ENCODE results near the gene KLHDC8B. TPM values are rescaled to one million over a fixed set of nuclear protein-coding genes. Genes with fewer than 3 reads are reported as not detected.

KLHDC8B gene
- 132 TPM for total RNA-seq
- long read RNA-seq, transcript KLHDC8B-201 (6 exons, 1,959 nt), result major isoform, 90 of 180 reads
- long read RNA-seq, partial matches to known transcripts, result 48 of 180 reads
- long read RNA-seq, other reads (novel, unspliced or antisense), result 42 of 180 reads

DNA sequence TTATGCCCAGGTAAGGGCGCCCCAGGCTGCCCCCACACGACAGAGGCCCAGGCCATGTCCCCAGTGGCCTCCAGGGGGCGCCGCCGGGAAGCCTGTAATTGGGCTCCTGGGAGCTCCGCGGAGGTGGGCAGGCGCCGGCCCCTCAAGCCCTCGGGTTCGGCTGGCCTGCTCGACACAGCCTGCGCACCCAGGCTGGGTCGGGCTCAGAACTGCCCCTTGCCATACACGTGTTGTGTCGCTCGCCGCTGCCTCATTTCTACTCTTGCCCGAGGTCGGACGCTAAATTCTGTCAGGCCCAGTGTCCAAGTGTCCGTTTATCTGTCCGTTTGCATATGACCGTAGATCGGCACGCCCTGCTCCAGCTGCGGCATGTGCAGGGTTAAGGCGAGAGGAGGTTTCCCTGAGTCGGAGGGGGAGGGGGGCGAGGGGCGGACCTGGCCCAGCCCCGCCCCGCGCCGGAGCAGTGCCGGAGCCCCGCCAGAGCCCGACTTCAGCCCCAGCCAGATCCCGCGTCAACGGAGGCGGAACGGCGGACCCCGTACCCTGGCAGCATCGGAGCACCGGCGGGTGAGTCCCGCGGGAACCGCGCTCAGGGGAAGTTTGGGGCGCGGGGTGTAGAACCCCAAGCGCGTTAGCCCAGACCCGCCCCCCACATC lies at the start of gene KLHDC8B:
TSS of gene KLHDC8B (plus strand) at position 480 of the 656 bp plus-strand sequence. CDS start 1,172 bp downstream, outside the sequence.
- DNase-seq (ENCODE audit: low spot score), result peak; percentile 94
- intact Hi-C loops (cut with DNase I), result loop anchor here (1.0 to 2.0 kb wide), 5 partner anchors 76 to 278 kb away; partner anchors contain the start of genes QRICH1 and USP4

DNA sequence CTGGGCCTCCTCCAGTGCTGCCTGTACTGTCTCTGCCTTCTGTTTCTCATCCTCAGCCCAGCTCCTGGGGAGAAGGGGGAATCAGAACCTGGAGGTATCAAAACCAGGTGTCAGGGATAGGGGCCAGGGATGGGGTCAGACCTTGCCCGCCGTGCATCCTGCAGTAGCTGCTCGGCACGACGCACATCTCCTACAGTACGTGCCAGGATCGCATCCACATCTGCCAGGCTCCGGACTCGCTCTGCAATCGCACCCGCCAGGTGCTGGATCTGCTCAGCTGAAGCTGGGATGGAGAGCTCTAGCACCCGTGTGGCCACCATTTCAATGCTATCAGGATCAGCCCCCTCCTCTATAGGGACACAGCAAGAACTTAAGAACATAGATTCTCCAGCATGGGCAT lies 49.4 kb upstream of the KLHDC8B start:
- intact Hi-C loops (cut with DNase I), result no loop called here
- DNase-seq (ENCODE audit: low spot score), result no peak

DNA sequence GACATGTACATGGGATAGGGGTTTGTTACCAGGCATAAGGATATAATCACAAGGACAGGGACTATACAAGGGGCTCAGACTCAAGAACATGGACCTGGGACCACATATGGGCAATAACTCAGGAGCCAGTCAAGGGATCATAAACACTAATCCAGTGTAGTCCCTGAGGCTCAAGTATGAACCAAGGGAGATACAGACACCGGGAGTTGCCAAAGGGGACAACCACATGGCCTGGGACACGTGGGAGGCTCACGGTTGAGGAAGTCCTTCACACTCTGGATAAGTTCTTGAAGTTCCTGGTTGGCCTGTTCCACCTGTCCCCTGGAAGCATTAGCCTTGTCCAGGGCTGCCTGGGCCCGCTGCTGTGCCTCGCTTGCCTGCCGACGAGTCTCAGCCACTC lies 48.9 kb upstream of the KLHDC8B start:
- intact Hi-C loops (cut with DNase I), result no loop called here

DNA sequence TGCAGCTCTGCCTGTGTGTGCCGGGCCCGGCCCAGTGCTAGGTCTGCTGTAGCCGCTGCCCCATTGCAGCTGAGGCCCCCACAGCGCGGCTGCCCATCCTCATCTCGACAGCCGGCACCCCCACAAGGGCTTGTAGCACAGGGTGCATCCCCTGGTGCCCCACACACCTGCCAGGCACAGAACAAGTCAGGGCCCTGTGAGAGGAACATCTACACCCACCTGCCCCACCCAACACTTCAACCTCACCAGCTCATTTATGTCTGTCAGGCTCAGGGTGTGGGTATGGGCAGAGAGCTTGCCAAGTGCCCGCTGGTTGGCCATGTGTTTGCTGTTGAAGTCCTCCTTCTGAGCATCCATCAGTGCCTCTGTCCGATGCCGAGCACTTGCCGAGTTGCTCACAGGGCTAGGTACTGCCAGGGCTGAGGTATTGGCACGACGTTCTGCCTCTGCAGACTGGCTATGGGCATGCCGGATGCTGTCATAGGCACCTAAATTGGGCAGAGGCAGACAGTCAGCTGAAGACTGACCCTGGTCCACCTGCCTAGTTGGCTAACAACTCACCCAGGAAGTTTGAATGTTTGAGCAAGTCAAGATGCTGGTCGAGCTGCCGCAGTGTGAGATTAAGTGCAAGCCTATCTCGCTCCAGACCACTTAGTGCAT lies 48.4 kb upstream of the KLHDC8B start:
- DNase-seq (ENCODE audit: low spot score), result no peak
- intact Hi-C loops (cut with DNase I), result no loop called here

More for the DNA sequence above, 48.9 kb upstream of the KLHDC8B start:
- no peak for DNase-seq (ENCODE audit: low spot score)

DNA sequence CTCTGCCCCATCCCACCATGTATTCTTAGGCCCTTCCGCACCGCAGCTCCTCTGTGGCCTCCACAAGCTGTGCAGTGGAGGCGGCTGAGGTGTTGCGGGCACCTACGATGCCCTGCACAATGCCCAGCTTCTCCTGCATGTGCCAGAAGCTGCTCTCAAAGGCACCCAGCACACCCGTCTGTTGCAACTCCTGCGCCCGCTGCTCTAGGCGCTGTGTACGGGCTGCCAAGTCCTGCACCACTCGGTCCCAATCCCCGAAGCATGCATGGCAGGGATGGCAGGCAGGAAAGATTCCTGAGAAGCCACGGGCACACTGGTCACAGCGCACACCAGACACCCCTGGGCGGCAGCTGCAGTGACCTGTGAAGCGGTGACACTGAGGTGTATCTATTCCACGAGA lies 47.7 kb upstream of the KLHDC8B start:
- intact Hi-C loops (cut with DNase I), result no loop called here
- no peak for DNase-seq (ENCODE audit: low spot score)

DNA sequence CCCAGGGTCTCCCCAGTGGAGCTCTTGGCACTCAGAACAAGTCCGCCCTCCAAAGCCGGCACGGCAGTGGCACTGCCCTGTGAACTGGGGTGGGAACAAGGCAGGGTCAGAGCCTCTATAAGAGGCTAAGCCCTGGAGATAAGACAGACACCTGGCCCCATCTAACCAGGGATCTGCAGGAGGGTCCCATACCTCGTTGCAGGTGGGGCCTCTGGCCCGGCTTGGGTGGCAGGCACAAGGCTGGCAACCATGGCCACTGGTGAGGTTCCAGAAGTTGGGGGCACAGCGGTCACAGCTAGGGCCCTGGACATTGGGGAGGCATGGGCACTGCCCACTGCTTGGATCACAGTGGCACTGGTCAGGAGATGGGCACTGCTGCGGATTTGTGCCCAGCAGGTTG lies 47.2 kb upstream of the KLHDC8B start:
- intact Hi-C loops (cut with DNase I), result no loop called here
- DNase-seq (ENCODE audit: low spot score), result no peak

DNA sequence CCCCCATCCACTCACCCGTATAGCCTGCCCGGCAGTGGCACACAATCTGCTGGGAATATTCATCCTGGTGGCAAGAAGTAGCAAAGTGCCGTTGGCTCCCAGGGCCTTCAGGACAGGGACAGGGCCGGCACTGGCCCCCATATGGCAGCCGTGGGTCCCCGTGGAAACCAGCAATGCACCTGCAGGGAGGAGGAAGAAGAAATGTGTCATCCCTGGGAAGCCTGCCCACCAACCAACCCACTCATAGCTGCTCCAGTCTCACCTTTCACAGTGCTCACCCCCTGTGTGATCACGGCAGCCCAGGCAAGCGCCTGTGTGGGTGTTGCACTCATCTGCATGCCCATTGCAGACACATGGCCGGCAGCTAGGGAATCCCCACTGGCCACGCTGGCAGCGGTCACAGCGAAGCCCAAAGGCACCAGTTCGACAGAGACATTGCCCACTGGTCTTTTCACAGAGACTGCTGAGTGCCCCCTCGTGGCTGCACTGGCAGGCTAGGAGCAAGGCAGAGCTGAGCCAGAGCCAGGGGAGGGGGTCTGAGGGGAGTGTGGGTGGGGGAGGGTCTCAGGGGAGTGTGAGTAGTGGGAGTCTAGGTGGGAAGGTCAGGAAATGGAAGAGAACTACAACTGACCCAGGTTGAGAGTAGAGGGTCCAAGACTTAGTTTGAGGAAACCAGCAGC lies 46.3 kb upstream of the KLHDC8B start:
- no peak for DNase-seq (ENCODE audit: low spot score)
- intact Hi-C loops (cut with DNase I), result no loop called here

DNA sequence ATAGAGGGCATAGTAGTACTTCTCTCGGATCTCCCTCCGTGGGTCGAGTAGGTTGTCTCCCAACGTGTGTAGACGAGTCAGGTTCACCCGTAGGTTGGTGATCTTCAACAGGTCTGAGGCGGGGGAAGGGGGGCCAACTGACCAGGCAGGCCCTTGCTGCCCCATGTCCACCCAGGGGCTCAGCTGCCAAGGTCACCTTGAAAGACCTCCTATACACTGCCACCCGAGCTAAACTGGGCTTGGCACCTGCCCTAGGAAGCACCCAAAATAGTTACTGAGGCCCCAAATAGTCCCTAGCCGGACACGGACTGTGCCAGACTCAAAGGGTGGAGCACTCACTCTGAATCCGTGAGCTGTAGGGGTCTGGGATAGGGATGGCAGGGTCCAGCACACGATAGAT lies 40.4 kb upstream of the KLHDC8B start:
- intact Hi-C loops (cut with DNase I), result loop anchor here (5.0 kb wide), 2 partner anchors 114 to 146 kb away; partner anchors contain the start of genes C3orf62 and DALRD3
- DNase-seq (ENCODE audit: low spot score), result no peak

DNA sequence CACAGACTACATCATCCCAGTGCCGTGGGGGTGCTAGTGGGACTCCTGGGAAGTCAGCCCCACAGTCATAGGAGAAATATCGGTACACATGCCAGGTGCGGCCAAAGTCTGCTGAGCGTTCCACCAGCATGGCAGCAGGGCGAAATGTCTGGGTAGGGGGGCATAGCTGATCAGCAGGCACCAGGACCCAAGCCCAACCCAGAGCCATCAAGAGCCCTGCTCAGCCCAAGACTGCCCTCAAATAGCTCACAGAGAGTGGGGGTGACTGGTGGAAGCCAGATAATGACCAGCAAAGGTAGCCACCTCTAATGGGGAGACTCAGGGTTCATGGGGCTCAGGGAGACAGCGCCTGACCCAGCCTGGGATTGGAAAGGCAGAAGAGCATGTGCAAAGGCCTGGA lies 39.8 kb upstream of the KLHDC8B start:
- intact Hi-C loops (cut with DNase I), result loop anchor here (5.0 kb wide), 2 partner anchors 114 to 146 kb away; partner anchors contain the start of genes C3orf62 and DALRD3

DNA sequence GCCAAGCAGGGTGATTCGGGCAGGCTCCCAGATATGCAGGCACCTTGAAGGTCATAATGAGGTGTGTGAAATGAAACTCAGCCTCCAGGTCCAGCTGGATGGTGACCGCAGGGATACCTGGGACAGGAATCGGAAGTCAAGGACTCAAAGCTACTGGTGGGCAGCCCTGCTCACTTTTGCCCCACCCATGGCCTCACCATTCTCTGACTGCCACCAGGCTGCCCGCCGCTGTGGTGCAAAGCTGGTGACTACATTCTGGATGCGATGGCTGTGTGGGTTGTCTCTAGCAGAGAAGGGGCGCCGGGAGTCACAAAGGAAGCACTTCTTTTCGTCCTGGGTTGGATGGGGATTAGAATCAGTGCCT lies 39.3 kb upstream of the KLHDC8B start:
- intact Hi-C loops (cut with DNase I), result loop anchor here (2.0 to 5.0 kb wide), 4 partner anchors 27 to 145 kb away; partner anchors contain the start of genes C3orf62, DALRD3 and QARS1
- DNase-seq (ENCODE audit: low spot score), result no peak

More for the DNA sequence above, 39.8 kb upstream of the KLHDC8B start:
- DNase-seq (ENCODE audit: low spot score), result no peak

DNA sequence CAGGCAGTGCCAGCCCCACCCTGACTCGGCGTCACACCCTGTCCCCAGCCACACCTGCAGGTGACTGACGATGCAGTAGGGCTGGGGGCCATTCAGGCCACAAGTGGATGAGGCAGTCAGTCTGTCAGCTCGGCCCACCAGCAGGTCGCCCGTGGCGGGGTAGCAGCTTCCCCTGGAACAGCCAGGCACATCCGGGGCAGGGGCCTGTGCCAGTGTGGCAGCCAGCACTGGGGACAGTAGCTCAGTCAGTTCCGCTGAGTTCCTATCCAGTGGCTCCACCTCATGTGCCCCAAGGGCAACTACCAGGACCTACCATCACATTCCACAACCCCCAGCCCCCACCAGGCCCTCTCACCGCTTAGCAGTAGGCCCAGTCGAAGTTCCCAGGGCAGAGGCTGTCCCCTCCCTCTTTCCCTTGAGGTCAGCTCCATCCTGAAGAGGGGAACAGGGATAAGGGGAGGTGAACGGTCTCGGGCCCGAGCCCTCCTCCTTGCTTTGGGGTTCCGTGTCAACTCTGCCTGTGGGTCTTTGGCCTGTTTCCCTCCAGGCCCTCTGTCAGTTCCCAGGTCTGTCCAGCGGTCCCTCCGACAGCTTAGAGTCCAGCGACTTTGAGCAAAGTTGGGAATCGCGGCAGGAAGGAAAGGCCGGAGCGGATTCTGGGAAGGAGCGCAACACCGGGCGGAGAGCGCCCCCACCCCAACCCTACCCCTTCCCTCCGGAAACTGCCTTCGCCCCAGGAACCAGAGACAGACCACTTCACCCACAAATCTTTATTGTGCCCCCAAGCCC lies 38.8 kb upstream of the KLHDC8B start, which contains the start of gene LAMB2:
TSS of gene LAMB2 (minus strand) at position 614 of the 789 bp plus-strand sequence. CDS start at position 431, 183 bp downstream.
- intact Hi-C loops (cut with DNase I), result loop anchor here (1.0 to 5.0 kb wide), 5 partner anchors 28 to 145 kb away; partner anchors contain the start of genes C3orf62, DALRD3, QARS1 and QRICH1
- peak; percentile 92 for DNase-seq (ENCODE audit: low spot score)

DNA sequence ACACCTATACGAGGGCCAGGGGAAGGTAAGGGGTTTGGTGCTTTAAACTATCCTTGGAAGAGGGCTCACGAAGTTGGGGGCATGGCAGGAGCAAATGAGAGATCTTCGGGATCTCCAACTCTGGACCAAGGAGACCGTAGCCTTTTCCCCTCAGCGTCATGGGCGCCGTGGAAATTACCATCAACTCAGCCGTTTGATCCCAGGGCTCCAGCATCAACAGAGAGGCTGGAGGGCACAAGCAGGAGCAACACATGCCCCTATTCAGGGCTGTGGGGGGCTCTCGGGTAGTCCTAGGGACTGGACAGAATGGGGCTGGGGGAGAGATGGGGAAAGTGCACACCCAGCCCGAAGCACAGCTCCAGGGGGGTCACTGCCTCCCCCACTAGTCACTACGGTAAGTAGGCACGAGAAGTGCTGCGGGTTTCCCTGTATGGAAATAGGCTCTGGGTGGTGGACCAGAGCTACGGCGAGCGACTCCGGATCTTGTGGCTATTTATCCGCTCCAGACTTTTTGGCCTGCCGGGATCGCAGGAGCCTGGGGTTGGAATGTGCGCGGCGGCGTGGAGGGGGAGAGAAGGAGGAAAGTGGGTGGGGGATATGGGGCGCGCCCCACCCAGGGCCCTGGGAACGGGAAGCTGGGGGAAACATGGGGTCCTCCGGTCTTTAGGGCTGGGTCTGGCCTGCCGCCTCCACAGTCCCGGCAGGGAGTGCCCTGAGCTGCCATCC lies 38.0 kb upstream of the KLHDC8B start:
- intact Hi-C loops (cut with DNase I), result loop anchor here (1.0 to 5.0 kb wide), 5 partner anchors 29 to 144 kb away; partner anchors contain the start of genes C3orf62, DALRD3, QARS1 and QRICH1

DNA sequence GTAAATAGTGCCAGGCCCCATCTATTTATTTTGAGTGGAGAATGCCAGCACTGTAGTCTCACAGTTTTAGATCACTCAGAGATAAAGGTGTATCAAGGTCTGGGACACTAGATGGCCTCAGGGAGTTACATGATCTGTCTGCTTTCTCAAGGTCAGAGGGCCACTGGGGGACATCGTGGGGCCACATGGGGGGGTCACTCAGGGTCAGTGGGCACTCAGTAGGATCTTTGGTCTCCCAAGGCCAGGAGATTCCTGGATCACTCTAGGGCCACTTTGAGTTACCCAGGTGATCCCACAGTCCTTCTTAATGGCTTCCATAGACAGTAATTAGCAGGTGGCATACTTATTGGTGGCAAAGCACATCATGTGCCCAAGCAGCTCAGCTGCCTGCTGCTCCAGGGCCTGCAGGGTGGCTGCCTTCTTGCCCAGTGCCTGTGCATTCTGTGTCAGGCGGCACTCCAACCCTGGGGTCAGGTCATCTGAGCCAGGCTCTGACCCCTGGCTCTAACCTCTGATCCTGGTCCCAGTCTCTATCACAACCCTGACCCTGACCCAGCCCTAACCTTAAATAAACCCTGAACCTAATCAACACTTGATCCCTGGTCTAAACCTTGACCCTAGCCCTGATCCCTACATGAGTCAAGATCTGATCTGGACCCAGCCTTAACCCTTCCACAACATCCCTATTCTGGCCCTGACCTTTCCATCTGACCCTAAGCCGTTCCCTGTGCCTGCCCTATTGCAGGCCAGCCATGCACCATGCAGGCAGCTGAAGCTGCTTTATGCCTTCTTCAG lies 36.7 kb upstream of the KLHDC8B start:
- no peak for DNase-seq (ENCODE audit: low spot score)
- intact Hi-C loops (cut with DNase I), result loop anchor here (5.0 kb wide), 2 partner anchors 117 to 143 kb away; partner anchors contain the start of genes C3orf62 and DALRD3

More for the DNA sequence above, 38.0 kb upstream of the KLHDC8B start:
- DNase-seq (ENCODE audit: low spot score), result peak; percentile 92

DNA sequence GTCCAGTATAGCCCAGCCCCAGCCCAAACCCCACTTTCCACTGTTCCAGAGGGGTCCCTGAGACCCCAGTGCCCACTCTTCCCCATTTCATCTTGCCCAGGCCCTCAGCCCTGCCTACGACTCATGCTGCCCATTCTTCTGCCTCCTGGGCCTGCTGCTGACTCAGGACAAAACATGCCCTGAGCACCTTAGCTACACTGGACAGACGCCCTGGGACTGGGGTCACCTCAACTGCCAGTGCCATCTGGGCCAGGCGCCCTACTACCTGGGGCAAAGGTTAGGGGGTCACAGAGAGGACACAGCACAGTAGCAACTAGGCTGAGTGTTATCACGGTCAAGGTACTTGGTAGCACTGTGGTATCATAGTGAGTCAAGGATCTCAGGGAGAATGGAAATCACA lies 35.9 kb upstream of the KLHDC8B start:
- DNase-seq (ENCODE audit: low spot score), result no peak
- intact Hi-C loops (cut with DNase I), result no loop called here

DNA sequence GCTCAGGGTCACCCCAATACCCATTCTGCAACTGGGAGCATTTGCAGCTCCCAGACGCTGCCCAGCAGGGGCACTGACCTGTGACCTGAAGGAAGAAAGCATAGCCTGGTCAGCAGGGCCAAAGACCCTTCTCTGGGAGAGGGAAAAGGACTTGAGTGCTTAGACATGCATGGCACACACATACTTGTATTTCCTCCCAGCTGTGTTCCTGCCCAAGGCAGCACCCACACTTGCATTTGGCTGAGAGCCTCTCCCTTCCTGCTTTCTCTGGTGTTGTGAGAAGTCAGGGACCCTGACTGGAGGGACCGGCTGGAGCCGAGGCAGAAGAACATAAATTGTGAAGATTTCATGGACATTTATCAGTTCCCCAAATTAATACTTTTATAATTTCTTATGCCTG lies 31.3 kb upstream of the KLHDC8B start:
- intact Hi-C loops (cut with DNase I), result no loop called here

DNA sequence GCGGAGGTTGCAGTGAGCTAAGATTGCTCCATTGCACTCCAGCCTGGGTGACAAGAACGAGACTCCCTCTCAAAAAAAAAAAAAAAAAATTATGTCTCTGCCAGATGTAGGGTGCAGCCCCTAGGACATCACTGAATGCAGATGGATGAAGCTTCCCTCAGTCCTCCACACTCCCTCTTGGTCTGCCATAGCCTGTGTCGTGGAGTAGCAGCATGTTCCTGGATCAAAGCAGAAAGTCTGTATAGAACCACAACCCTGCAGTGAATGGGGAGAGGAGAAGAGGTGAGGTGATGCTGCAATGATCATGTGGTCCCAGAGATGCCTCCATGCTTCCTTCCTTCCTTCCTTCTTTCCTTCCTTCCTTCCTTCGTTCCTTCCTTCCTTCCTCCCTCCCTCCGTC lies 23.2 kb upstream of the KLHDC8B start:
- DNase-seq (ENCODE audit: low spot score), result no peak
- intact Hi-C loops (cut with DNase I), result no loop called here

More for the DNA sequence above, 31.3 kb upstream of the KLHDC8B start:
- DNase-seq (ENCODE audit: low spot score), result no peak

DNA sequence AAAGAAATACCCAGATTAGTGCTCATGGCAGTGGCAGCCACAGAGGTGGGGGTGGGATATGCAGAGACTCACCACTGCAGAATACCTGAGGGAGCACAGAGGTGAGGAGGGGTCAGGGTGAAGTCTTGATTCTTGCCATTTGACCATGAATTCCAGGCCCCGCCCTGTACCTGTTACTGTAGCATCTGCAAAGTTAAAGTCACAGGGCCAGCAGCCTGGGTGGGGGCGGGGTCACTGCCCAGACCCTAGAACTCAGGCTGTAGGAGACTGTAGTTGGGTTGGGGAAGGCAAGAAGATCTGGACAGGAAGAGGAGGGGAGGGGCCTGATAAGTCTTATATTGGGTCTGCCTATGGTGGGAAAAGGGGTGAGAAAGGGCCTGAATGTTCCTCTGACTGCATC lies 19.8 kb upstream of the KLHDC8B start:
- no peak for DNase-seq (ENCODE audit: low spot score)
- intact Hi-C loops (cut with DNase I), result no loop called here

Measured in cardiac septum (tissue), 1 donor.